ENCODE data around the gene ZFR2.

ZFR2 gene

DNA sequence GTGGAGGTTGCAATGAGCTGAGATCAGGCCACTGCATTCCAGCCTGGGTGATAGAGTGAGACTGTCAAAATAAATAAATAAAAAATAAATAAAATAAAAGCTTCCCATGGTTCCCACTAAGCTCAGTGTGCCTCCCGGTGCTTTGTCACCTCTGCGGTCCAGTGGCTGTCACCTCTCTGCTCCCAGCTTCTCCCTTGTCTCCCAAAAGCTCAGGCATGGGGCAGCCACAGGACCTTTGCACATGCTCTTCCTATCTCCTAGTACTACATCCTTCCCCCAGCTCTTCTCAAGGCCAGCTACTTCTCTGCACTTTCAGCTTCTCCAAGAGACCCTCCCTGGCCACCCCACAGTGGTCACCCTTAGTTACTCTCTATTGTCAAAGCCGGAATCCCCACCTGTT lies 75.0 kb downstream of the ZFR2 start:
- Histone ChIP-seq H3K4me3 (ENCODE audit: low read depth in 1 of 2, low read length in 1 of 2) (no peak overlapping the region), H3K36me3 (no peaks in the 10 kb centered on the region), H3K4me1 (ENCODE audit: control insufficient read depth in 1 of 2, insufficient read depth in 1 of 2, low read depth in 1 of 2, low read length in 1 of 2) (no peaks in the 10 kb centered on the region), H3K27me3 (peaks cover 30% of the 10 kb centered on the region), H3K27ac (no peak overlapping the region), H3K9me3 (no peaks in the 10 kb centered on the region)
- TF ChIP-seq, protein P1, sequence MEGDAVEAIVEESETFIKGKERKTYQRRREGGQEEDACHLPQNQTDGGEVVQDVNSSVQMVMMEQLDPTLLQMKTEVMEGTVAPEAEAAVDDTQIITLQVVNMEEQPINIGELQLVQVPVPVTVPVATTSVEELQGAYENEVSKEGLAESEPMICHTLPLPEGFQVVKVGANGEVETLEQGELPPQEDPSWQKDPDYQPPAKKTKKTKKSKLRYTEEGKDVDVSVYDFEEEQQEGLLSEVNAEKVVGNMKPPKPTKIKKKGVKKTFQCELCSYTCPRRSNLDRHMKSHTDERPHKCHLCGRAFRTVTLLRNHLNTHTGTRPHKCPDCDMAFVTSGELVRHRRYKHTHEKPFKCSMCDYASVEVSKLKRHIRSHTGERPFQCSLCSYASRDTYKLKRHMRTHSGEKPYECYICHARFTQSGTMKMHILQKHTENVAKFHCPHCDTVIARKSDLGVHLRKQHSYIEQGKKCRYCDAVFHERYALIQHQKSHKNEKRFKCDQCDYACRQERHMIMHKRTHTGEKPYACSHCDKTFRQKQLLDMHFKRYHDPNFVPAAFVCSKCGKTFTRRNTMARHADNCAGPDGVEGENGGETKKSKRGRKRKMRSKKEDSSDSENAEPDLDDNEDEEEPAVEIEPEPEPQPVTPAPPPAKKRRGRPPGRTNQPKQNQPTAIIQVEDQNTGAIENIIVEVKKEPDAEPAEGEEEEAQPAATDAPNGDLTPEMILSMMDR (IDR thresholded peaks at IDR 0.05) = no peak

DNA sequence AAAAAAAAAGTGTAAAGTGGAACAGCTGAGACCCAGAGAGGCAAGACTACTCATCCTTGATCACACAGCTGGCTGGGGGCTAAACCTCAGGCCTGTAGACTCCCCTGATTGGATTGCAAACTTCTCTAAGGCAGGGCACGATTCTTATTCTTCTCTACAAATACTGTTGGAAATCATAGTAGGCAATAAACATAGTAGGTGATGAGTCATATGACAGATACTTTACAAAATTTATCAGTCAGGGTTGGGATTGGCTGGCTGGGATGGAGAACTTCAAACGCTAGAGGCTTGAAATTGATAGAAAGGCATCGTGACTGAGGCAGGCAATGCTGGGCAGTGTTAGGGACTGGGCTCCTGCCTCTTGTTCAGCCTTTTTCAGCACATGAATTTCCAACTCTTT lies 76.7 kb downstream of the ZFR2 start:
- no peaks in the 10 kb centered on the region for H3K36me3 ChIP-seq
- no peak overlapping the region for H3K27ac ChIP-seq
- no peak overlapping the region for H3K4me3 ChIP-seq (ENCODE audit: low read depth in 1 of 2, low read length in 1 of 2)
- H3K4me1 ChIP-seq (ENCODE audit: control insufficient read depth in 1 of 2, insufficient read depth in 1 of 2, low read depth in 1 of 2, low read length in 1 of 2) = no peaks in the 10 kb centered on the region
- H3K9me3 ChIP-seq = no peaks in the 10 kb centered on the region
- H3K27me3 ChIP-seq = peaks cover 36% of the 10 kb centered on the region
- TF ChIP-seq, protein P1 (IDR thresholded peaks at IDR 0.05) = no peak

DNA sequence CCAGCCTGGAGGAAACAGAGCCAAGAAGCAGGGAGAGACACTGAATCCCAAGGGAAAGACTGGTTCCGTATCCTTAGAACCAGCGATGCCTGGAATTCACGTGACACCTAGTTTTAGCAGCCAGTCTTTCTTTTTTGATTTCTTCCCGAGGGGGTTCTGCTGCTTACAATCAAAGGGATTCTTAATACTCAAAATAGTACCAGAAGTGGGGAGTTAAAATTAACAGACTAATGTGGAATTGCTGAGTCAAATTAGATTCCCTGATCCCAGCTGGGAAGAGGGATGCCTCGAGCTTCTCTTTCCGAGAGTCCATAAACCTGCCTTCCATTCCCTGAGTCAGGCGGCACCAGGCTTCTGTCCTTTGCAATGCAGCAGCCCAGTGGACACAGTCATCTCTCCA lies 77.9 kb downstream of the ZFR2 start:
- no peaks in the 10 kb centered on the region for H3K36me3 ChIP-seq
- peaks cover 47% of the 10 kb centered on the region for H3K27me3 ChIP-seq
- peaks cover under 1 to 2% of the 10 kb centered on the region in 2 experiments for H3K4me1 ChIP-seq (ENCODE audit: control insufficient read depth in 1 of 2, insufficient read depth in 1 of 2, low read depth in 1 of 2, low read length in 1 of 2)
- no peaks in the 10 kb centered on the region for H3K9me3 ChIP-seq
- no peak overlapping the region for H3K27ac ChIP-seq
- no peak overlapping the region for H3K4me3 ChIP-seq (ENCODE audit: low read depth in 1 of 2, low read length in 1 of 2)
- TF ChIP-seq, protein P1 (IDR thresholded peaks at IDR 0.05) = no peak

DNA sequence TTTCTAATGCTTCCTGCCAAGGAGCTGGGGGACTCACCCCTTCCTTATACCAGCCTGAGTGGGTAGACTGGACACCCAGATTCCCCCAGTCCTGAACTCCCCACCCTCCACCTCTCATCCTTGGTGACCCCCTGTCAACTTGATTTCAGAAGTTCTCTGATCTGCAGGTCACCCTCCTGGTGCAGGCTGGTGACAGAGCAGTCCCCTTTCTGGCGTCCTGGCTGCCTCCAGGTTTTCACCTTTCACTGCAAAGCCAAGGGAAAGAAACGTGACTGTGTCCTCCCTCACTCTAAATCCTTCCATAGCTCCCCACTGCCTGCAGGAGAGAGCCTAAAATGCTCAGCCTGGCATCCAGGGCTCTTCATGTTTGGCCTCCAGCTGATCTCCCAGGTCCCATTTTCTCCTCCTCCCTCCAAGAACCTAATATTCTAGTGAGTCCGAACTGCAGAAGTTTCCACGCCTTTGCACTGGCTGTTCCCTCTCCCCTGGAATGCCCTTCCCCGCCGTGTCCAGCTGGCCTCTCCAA lies 78.6 kb downstream of the ZFR2 start:
- H3K4me1 ChIP-seq (ENCODE audit: control insufficient read depth in 1 of 2, insufficient read depth in 1 of 2, low read depth in 1 of 2, low read length in 1 of 2) = peaks cover 7 to 9% of the 10 kb centered on the region in 2 experiments
- no peak overlapping the region for H3K4me3 ChIP-seq (ENCODE audit: low read depth in 1 of 2, low read length in 1 of 2)
- TF ChIP-seq, protein P1 (IDR thresholded peaks at IDR 0.05) = no peak
- no peaks in the 10 kb centered on the region for H3K36me3 ChIP-seq
- no peaks in the 10 kb centered on the region for H3K9me3 ChIP-seq
- no peak overlapping the region for H3K27ac ChIP-seq
- peaks cover 54% of the 10 kb centered on the region for H3K27me3 ChIP-seq

DNA sequence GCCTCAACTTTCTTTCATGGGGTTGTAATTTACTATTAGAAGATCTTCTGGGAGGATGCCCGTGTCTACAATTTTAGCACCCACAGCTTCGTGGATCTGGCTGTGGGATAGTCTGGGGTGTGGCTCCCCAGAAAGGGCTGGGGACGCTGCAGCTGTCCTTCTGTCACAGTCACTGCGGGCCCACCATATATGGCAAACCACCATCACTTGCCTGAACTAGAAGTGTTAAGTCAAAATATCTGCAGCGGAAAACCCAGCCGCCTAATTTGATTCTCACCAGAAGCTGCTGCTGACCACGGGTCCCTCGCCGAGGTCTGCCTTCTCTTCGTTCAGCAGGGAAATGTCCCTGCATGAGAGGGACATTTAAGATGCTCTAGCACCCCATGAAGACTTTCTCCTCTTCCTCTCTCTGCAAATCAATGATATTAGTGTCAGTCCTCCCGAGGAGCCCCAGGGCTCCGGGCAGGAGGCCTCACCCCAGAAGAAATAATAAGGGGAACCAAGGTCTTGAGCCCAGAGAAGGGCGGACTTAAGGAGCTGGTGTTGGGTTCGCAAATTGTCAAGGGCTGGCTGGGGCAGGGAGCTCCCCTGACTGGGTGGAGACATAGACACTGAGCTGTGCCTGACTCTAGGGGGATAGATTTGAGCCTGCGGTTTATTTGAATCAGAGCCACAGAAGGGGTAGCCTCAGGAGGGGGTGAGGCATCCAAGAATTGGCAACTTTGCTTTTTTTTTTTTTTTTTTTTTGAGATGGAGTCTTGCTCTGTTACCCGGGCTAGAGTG lies 79.7 kb downstream of the ZFR2 start:
- Histone ChIP-seq H3K4me3 (ENCODE audit: low read depth in 1 of 2, low read length in 1 of 2) (no peak overlapping the region), H3K4me1 (ENCODE audit: control insufficient read depth in 1 of 2, insufficient read depth in 1 of 2, low read depth in 1 of 2, low read length in 1 of 2) (peaks cover 13 to 15% of the 10 kb centered on the region in 2 experiments), H3K9me3 (no peaks in the 10 kb centered on the region), H3K27me3 (peaks cover 65% of the 10 kb centered on the region), H3K27ac (no peak overlapping the region), H3K36me3 (no peaks in the 10 kb centered on the region)
- TF ChIP-seq, protein P1 (IDR thresholded peaks at IDR 0.05) = no peak
